ENCODE measurements around the gene TMEM131.

TMEM131 gene

GRCh38 chr2:97992836-97993825 lies 2.6 kb downstream of the TMEM131 start:
- DNase-seq (ENCODE audit: low read depth in 2 of 2), result no peak

DNA sequence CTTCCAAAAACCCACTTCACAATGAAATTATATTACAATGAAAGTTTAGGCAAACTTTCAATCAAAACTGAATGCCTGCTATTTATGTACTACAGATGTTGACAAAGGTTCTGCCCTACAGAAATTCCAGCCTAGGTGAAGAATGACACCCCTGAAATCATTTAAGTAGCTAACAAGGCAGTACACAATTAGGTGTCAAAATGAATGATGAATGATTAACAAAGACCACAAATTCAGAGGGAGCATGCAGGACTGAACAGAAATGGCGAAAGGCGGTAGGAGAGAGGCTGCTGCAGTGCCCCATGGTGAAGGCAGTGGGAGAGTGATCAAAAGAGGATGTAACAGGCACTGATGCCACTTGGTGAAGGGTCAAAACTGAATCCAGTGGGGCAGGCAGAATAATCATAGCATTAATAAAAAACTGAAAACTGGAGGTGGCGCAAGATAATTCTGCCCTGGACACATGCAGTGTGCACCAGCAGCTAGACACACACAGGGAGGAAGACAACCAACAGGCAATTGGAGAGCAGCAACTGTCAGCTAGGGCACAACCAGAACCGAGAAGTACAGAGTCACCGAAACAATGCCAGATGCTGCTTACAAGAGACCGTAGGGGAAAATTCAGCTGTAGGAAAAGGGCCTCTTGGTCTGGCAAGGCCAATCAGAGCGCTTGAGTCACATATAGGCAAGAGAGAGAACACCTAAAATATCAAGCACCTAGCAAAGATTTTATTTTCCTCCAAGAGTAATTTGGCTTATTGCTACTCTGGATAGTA lies 4.5 kb downstream of the TMEM131 start:
- no peak for DNase-seq (ENCODE audit: low read depth in 2 of 2)

- no peak for DNase-seq (ENCODE audit: low read depth in 2 of 2)
These were observed 7.0 kb downstream of the TMEM131 start for GRCh38 chr2:97988722-97989121.

- no peak for DNase-seq (ENCODE audit: low read depth in 2 of 2)
These were observed 9.8 kb downstream of the TMEM131 start for GRCh38 chr2:97985998-97986397.

DNA sequence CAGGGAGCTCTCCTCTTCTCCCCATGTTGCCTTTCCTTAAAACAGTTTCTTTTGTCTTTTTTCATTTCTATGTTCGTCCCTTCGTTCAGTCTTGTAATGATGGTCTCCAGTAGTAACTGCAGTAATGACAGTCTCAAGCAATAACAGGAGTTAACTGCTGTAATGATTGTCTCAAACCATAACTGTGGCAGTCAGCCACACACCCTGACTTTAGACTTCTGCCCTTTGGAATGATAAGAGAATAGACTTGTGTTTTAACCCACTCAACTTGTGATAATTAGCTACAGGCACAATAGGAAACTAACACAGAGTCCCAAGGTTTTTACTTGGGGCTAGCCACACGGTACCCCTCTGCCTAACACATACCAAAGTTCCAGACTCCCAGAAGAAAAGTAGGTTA lies 12.1 kb downstream of the TMEM131 start:
- DNase-seq (ENCODE audit: low read depth in 2 of 2), result no peak

DNA sequence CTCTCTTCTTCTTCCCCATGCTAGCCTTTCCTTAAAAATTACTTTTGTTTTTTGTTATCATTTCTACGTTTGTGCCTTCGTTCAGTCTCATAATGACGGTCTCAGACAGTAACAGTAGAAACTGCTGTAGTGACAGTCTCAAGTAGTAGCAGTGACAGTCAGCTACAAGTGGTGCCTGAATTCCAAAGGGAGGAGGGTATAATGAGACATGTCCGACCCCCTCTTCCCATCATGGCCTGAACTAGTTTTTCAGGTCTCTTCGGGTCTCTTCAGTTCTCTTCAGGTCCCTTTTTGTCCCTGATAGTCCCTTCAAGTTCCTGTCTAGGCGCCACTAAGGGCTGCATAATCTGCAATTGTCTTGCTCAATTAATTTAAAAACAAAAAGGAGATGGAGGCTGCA lies 12.6 kb downstream of the TMEM131 start:
- DNase-seq (ENCODE audit: low read depth in 2 of 2), result no peak

GRCh38 chr2:97982621-97983020 lies 13.1 kb downstream of the TMEM131 start:
- no peak for DNase-seq (ENCODE audit: low read depth in 2 of 2)

- DNase-seq (ENCODE audit: low read depth in 2 of 2), result no peak
These were observed 13.8 kb downstream of the TMEM131 start for GRCh38 chr2:97981961-97982360.

- no peak for DNase-seq (ENCODE audit: low read depth in 2 of 2)
These were observed 15.8 kb downstream of the TMEM131 start for GRCh38 chr2:97979904-97980303.

GRCh38 chr2:97974471-97974870 lies 21.3 kb downstream of the TMEM131 start:
- DNase-seq (ENCODE audit: low read depth in 2 of 2), result no peak

DNA sequence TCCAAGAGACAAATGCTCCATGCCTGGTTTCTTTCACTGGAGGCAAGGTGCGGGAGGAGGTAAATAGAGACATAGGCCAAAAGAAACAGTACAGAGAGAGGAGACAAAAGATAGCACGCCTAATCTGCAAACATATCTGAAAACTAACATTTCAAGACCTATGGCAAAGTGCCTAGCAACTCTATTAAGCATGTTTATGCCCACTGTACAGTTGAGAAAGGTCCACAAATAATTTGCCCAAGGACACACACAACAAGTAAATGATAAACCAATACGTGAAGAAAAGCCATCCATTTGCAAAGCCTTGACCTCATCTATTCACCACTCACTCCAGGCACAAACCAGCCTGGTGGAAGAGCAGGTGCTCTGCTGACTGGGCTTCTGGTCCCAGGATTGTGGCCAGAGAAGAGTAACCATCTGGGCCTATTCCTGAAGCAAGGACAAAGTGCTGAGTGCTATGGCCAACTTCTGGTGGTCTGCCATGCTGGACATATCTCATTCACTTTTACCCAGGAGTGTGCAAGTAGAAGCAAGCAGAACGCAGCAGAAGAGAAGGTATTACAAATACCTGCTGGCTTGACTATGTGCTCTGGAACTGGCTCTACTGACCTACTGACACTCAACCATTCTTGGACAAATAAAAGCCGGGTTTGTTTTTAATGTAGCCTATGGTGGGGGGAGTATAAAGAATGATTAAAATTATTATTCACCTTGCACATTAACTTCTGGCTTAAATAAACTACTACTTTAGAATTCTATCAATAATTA lies 25.3 kb downstream of the TMEM131 start:
- no peak for DNase-seq (ENCODE audit: low read depth in 2 of 2)

DNA sequence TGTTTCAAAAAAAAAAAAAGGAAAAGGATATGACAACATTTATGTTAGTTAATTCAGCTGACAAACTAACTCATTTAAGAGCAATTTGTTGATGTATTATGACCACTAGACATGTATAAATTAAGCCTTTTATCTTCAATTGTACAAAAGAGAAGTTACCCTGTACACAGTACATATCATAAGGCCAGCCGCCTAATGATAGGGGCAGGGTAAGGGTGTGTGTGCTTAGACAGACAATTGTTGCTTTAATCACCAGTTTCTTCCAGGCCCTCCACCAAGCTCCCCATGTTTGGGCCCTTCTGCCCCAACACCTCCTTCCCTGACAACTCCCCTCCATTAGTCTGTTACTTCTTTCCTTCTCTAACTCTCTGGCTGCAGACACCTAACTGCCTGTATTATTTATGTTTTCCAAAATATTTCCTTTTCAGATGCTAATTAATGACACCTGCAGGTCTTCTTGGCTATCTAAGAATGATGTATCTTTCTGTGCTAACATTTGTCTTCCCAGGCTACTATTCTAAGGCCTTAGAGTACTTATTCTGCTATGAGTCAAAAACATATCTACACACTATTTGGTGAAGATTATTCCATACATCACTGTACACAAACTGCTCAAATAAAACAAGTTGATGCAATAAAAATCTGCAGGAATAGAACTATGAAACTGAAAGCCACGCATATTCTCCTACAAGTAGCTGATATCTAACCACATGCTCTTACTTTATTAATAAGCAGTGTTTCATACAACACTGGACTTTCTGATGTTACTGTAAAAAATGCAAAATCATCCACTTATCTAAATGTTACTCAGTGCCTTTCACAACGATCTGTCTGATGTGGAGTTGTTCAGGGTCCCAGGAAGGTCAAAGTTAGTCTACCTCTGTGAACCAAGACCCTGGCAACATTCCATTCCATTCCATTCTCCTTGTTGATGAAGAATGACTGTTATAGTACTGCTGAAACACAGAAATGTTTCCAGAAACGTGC lies 26.4 kb downstream of the TMEM131 start:
- DNase-seq (ENCODE audit: low read depth in 2 of 2), result no peak

DNA sequence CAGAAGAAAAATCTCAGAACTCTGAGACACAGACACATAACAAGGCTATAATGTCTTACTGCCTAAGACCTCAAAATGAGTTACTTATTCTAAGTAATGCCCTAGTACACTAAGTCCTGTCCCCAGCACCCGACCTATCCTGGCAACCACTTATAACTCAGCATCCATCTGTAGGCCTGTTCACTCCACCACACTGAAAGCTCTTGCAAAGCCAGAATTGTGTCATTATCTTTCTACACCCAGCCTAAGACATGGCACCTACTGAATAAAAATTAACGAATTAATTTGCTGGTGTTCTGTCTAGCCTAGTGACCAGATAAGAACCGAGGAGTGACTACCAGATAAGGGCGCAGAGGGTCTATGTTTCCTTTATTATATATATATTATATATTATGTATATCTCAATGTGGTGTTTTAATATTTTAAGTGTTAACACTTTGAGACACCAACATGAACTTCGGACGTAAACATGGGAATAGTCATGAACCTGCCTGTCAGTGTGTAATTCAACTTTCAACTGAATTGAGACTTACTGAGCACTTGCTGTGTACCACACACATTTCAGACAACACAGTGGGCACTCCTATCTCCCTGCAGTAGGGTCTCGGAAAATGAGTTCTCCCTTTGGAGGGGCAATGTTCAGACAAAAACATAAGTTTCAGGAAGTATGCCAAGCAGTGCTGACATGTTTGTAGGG lies 27.7 kb downstream of the TMEM131 start:
- DNase-seq (ENCODE audit: low read depth in 2 of 2), result no peak

DNA sequence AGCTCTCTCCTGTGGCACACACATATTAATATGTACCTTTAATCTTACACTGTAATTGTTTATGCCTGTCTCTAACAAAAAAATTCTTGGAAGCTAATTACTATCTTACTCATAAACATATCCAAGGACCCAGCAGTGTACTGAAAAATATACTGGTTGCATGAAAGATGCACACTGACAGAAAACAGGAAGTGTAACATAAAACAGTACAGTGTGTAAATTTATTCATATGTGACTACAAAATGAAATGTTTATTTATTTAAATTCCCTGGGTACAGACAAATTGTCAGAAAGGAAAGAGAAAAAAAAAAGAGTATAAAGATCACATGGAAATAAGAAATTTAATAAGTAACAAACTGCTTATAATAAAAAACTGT lies 28.5 kb downstream of the TMEM131 start:
- DNase-seq (ENCODE audit: low read depth in 2 of 2), result no peak

DNA sequence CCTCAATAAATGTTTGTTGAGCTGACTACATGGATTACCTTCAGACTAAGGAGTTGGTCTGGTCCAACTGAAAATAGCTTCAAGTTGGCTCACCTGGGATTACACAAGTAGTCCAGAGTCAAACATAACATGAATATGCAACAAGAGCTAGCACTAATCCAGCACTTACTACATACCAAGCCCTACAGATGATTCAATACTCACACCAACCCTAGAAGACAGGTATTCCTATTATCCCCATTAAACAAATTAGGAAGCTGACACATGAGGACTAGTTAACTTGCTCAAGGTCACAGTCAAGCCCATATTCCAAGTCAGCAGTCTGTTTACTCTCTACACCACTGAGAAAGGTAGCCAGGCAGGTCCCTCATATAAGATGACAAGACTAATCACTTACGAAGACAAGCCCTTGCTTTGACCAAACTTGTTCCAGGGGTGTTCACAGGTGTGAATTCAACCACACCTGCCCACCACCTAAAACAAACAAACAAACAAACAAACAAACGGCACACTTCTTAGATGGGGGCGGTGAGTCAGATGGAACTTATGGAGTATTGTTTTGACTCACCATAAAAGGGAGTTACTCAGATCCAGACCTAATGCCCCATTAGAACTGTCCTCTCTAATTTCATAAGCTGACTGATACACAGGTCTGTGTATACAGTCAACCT lies 29.1 kb downstream of the TMEM131 start:
- DNase-seq (ENCODE audit: low read depth in 2 of 2), result no peak

- no peak for DNase-seq (ENCODE audit: low read depth in 2 of 2)
These were observed 30.6 kb downstream of the TMEM131 start for GRCh38 chr2:97965116-97965515.

GRCh38 chr2:97963880-97964279 lies 31.9 kb downstream of the TMEM131 start:
- DNase-seq (ENCODE audit: low read depth in 2 of 2), result no peak

GRCh38 chr2:97963079-97963406 lies 32.7 kb downstream of the TMEM131 start:
- DNase-seq (ENCODE audit: low read depth in 2 of 2), result no peak

- no peak for DNase-seq (ENCODE audit: low read depth in 2 of 2)
These were observed 34.2 kb downstream of the TMEM131 start for GRCh38 chr2:97961534-97961933.

DNA sequence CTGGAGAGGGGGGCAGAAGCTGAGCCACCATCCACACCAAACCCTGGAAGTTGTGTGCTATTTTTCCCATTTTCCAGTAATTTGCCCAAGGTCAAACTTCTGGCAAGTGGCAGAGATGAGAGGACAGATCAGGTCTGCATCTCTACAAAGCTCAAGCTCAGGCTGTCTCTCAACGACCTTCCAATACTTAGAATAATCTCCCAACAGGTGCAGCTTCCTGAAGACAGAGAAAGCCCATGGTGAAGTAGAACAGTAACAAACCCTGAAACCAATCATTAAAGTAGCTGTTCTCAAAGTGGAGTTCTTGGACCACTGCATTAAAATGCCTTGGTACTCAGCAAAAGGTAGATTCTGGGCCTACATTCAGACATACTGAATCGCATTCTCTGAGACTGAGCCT lies 37.6 kb downstream of the TMEM131 start:
- DNase-seq (ENCODE audit: low read depth in 2 of 2), result no peak

Data from stimulated activated CD4-positive, alpha-beta T cell treated with anti-CD3 and anti-CD28 coated beads, Interleukin-1b, Interleukin-23, amount 100 ng/mL, for 1 hour (primary cell).